GM18520 (cell line): ENCODE results near the gene FYCO1.

Experiments
- ATAC-seq: cut with Tn5 transposase; IDR thresholded peaks from one replicate; pipeline ENCODE4 v1.9.1; 2021; ENCODE audit not compliant: unreplicated experiment

The FYCO1 gene

GRCh38 chr3:45890405-45890804 is 105.2 kb downstream of the FYCO1 start:
- ATAC-seq, result no peak

GRCh38 chr3:45889337-45889736 is 106.3 kb downstream of the FYCO1 start:
- ATAC-seq, result no peak

DNA sequence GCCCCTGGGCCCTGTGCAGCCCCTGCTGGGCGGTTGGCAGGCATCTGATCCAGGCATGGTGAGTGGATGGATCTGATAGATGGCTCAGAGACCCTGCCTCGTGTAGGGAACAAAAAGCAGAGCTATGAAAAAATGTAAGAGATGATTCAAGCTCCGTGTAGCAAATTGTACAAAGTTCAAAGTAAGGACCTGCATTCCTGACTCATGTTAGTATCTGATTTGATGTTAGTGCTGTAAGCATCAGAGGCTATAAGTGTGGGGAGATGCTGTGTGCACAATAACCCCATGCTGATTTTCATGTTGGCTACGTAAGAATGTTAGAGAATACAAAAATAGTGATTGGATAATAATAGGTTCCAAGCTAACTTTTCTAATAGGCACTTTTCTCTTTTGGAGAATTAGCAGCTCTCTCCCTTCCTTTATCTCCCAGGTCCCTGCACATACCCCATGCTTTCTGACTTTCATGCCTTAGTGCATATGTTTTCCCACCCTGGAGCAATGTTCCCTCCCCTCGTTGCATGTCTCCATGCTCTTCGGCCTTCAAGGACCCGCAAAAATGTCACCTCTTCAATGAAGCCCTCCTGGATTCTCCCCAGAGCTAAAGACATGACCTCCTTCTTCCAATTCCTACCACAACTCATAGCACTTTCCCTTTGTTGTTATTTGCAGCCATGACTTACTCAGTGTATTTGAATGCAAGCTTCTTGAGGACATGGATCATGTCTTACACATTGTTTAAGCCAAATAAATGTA is 107.7 kb downstream of the FYCO1 start:
- no peak for ATAC-seq

DNA sequence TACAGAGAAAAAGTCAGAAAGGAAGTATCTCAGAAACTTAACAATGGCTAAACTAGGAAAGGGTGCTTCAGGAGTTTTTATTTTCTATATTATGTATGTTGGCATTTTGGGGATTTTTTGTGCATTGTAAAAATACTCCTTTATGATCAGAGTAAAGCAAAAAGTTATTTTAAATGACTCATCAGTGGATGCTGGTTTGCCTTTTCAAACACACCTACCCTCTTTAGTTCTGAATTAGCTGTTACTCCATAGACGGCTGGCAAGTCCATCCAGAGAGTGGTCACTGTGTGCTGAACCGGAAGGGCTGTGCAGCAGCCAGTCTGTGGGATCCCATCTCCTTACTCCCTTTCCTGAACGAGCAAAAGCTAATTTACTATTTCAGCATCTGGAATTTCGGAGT is 108.3 kb downstream of the FYCO1 start:
- no peak for ATAC-seq

DNA sequence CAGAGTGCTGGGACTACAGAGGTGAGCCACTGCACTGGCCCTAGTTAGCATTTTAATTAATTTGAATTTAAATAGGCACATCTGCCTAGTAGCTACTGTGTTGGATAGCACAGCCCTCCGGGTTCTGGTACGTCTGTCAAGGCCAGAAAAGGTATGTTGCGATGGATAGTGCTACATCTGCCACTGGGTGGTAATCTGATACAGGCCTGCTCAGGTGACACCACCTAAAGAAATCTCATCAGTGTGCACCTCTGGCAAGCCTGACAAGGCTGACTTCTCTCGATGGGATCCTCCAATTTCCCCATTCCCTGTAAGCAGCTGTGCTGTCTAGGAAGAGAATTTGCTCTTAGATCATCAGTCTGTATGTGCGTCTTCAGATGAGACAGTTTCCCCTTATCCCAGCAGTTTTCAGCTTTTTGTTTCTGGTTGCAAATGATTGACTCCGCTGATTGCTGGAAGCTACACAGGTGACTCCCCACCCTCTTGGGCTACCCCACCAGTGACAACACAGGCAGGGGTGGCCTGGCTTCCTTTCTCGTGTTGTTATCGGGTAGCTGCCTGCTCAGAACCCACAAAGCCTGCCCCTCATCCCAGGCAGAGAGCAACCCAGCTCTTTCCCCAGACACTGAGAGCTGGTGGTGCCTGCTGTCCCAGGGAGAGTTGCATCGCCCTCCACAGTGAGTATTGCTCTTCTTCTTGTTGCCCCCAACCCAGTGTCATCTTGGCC is 109.5 kb downstream of the FYCO1 start, which contains the start of gene CCR9:
Gene CCR9 (plus strand): TSS at position 565 of the 727 bp plus-strand sequence. CDS start 8,391 bp downstream, outside the sequence.
- no peak for ATAC-seq

- ATAC-seq, result no peak
Observed at GRCh38 chr3:45884368-45885201, 111.0 kb downstream of the FYCO1 start.

DNA sequence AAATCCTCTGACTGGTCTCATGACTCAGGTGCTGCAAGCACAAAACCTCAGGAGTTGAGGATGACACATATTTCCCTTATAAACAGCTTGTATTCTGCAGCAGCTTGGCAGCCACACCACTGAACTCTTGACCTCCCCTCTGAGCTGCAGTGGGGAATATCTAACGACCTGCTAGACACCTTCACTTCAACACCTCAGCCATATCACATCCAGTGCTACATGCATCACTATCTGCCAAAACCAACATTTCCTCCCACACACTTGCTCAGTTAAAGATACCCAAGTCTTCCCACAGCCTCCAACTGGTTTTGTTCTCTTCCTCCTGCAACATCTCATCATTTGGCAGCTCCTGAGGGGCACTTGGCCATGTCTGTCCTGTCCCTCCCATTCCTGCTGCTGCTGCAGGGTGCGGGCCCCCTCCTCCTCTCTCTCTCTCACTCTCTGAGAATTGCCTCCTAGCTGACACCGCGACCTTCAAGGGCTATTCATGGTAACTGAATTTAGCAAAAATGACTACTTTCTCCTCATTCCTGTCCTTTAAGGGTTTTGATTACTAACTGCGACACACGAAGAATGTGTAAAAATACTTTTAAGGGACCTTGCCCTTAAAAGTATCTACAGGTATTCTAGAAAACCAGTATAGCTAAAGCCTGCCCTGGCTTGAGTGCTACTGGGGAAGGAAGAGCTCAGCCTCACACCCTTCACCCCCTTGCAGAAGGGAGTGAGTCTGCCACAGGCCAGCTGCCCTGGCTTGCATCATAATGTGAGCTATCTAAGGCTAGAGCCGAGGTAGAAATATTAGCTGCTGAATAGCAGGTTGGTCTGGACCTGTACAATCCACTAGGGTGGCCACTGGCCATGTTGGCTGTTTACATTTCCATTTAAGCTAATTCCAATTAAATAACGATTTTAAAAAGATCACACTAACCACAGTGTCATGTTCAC is 114.3 kb downstream of the FYCO1 start:
- ATAC-seq, result no peak

DNA sequence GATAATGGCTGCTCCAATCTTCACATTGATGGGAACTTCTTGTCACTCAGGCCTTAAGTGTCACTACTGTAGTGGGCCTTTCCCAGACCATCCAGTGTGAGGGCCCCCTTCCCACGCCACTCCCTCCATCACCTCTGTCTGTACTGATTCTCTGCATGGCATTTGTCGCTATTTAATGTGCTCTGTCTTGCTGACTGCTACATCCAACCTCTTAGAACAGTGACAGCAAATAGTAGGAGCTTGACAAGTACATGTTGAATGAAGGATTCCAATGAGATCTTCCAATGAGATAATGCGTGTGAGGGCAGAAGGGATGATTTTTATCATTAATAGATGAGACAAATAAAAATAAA is 114.9 kb downstream of the FYCO1 start:
- no peak for ATAC-seq

- ATAC-seq, result no peak
Observed at GRCh38 chr3:45878124-45878523, 117.5 kb downstream of the FYCO1 start.

DNA sequence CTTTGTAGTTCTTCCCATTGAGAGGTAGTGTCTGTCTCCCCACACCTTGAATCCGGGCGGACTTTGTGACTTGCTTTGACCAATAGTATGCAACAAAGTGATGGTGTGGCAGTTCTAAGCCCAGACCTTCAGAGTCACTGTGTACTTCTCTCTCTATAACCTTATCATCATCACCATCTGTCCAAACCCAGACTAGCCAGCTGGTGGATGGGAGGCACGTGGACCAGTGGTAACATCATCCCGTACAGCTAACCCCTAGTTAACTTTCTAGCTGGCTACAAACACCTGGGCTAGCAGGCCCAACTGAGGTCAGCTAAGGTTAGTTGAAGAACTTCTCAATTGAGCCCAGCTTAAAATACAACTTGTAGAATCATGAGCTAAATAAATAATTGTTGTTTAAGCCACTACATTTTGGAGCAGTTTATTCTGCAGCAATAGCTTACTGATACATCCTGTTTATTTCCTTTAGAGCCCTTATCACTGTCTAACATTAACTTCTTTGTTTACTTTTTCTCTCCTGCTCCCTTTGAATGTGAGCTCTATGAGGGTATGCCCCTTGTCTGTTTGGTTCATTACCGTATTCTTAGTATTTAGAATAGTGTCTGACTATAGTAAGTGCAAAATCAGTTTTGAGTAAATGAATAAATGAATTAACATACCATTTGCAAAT is 120.8 kb downstream of the FYCO1 start:
- ATAC-seq, result no peak

DNA sequence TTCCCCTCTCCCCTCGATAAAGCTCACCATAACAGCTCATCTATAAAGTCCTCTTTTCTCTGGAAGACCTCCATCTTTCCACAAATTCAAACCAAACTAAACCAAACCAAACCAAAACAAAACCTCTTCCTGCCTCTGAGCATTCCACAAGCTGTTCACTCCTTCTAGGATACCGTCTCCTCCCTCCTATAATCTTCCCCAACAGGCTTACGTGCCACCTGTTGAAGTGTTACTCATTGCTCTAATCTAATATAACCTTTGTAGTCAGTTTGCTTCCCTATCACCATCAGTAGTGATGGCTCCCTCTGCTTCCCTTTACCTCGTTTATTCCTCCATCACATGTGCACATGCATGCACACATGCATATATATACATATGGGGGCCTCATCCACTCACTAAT is 122.0 kb downstream of the FYCO1 start:
- no peak for ATAC-seq

GRCh38 chr3:45873036-45873435 is 122.6 kb downstream of the FYCO1 start:
- no peak for ATAC-seq

DNA sequence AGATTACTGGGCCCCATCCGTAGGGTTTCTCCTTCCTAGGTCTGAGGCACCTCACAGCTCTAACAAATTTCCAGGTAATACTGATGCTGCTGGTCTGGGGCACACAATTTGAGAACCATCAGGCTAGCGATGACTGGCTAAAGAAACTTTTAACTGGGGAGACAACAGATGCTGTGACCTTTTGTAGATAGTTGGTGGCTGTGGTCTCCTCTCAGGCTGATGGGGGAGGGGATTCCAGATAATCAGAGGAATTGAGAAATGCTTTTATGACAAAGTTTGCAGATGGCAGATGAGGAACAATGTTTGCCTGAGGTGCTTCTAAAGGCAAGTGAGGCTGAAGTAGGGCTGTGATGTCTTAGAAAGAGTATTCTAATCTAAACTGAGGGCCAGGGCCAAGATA is 123.1 kb downstream of the FYCO1 start:
- no peak for ATAC-seq

- no peak for ATAC-seq
Observed at GRCh38 chr3:45871780-45872179, 123.8 kb downstream of the FYCO1 start.

DNA sequence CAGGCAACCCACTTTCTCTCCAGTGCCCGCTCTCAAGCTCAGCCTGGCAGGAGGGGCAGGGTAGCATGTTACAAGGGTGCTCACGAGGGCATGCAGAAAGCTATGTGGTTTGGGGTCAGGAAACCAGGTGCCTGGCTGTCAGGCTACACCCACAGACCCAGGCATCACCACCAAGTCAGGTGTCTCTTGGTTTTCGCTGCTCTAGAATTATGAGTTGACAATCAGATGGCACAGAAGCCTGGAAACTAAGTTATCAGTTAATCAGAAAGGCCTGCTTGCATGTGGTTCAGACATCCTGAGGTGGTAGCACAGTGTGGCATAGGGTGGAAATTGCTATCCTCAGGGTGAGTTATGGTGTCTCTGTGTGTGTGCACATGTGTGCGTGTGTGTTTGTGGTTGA is 125.5 kb downstream of the FYCO1 start:
- ATAC-seq, result no peak

DNA sequence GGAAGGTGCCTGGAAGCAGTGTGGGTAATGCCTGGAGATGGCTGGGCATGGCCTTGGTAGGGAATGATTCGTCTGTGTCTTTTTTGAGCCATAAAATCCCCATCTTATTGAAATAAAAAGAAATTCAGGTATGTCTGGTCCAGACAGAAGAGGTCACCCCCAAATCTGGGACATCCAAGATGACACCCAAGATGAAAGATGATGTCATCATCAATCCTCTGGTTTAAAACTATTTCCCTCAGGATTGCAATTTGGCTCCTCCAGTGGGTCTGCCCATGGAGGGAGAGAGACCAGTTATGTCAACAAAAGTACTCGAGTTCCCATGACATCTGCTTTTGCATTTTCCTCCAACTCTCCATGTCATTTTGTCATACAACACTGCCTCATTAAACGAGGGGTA is 126.0 kb downstream of the FYCO1 start:
- ATAC-seq, result no peak

GRCh38 chr3:45868650-45869049 is 127.0 kb downstream of the FYCO1 start:
- no peak for ATAC-seq

GRCh38 chr3:45868213-45868612 is 127.4 kb downstream of the FYCO1 start:
- no peak for ATAC-seq
